Bronchial epithelial cell (primary cell): Measurements from ENCODE around the gene GPR15LG. TPM values are rescaled to one million over a fixed set of nuclear protein-coding genes. Genes with fewer than 3 reads are reported as not detected.

Experiments
- DNase-seq: peaks from one replicate; pipeline ENCODE4 v3.0.0-alpha.2; 2010; ENCODE audit warnings: low read depth
- FAIRE-seq: peaks from 2 replicates; lab custom pipeline; 2011; peaks lifted over from hg19 to GRCh38; lab: Jason Lieb, UNC
- H3K27me3 ChIP-seq: 2 replicates; pipeline ENCODE4 v1.5.1; 2011; ENCODE audit warnings: low read length; ENCODE audit not compliant: control insufficient read depth, insufficient read depth
- H3K36me3 ChIP-seq: 2 replicates; pipeline ENCODE4 v1.5.1; 2011; ENCODE audit warnings: low read length; ENCODE audit not compliant: control insufficient read depth, insufficient read depth
- H3K4me3 ChIP-seq: 2 replicates; pipeline ENCODE4 v1.5.1; 2011; ENCODE audit warnings: mild to moderate bottlenecking, low read depth, low read length, control low read depth
- total RNA-seq: library from RNA; depleted of rRNA; stranded (reverse); fragments of >200 nt; gene quantifications from 2 replicates; pipeline ENCODE4 v1.2.1, GENCODE V29; 2014
- TF ChIP-seq, protein P1 (sequence below): IDR thresholded peaks from 2 replicates; pipeline ENCODE4 v1.5.1; 2011; ENCODE audit warnings: mild to moderate bottlenecking, moderate library complexity, low read length, control low read depth, inconsistent platforms; ENCODE audit not compliant: insufficient read depth, severe bottlenecking

Gene GPR15LG
- total RNA-seq, 1 donor from 2014 or later = 0.53 TPM

DNA sequence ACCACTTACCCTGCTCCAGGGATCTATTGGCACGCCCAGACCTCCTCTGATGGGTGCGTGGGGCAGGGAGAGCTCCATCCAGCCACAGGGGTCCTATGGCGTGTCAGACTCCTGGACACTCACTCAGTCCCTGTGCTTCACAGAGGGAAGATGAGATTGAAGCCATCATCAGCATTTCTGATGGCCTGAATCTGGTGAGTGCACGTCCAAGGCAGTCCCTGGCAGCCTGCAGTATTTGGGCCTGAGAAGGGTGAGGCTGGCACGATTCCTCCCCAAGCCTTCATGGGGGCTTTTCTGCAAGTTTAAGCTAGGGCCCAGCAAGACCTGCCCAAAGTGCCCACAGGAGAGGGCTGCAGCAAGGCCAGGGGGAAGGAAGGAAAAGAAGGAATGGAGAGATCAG, 24.0 kb downstream of the GPR15LG start:
- FAIRE-seq = no peak
- TF ChIP-seq, protein P1, sequence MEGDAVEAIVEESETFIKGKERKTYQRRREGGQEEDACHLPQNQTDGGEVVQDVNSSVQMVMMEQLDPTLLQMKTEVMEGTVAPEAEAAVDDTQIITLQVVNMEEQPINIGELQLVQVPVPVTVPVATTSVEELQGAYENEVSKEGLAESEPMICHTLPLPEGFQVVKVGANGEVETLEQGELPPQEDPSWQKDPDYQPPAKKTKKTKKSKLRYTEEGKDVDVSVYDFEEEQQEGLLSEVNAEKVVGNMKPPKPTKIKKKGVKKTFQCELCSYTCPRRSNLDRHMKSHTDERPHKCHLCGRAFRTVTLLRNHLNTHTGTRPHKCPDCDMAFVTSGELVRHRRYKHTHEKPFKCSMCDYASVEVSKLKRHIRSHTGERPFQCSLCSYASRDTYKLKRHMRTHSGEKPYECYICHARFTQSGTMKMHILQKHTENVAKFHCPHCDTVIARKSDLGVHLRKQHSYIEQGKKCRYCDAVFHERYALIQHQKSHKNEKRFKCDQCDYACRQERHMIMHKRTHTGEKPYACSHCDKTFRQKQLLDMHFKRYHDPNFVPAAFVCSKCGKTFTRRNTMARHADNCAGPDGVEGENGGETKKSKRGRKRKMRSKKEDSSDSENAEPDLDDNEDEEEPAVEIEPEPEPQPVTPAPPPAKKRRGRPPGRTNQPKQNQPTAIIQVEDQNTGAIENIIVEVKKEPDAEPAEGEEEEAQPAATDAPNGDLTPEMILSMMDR = no peak
- Histone ChIP-seq H3K4me3 (no peak overlapping the region), H3K36me3 (peaks cover 1% of the 10 kb centered on the region), H3K27me3 (peaks cover 1% of the 10 kb centered on the region)
- no peak for DNase-seq

DNA sequence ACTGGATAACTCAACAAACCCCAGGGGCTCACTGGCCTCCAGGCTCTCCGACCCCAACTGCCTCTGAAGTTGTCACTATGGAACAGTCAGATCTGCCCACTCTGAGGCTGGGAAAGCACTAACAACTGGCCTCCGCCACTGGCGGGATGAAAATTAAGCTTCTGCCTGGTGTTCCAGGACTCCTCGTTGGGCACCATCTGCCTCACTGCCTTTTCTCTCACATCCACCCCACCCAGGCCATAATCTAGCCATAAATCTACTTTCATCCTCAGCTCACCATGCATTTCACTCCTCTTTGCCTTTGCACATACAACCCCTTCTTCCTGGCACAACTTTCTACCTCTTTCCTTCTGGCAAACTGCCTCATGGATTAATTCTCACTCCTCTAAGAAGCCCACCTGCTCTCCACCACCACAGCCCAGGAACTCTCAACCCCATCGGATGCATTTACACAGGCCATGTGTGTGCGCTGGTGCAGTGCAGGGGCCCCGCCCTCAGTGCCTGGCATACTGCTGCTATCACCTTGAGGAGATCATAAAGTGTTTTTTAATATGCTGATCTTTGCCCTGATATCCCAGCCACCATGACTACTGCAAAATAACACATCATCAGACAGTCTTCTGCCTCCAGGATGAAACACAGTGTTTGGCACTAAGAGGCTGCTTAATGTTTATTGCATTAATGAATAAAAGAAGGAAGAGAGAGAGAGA, 24.8 kb downstream of the GPR15LG start:
- DNase-seq = no peak
- Histone ChIP-seq H3K27me3 (peaks cover 1% of the 10 kb centered on the region), H3K36me3 (peaks cover 1% of the 10 kb centered on the region), H3K4me3 (no peak overlapping the region)
- peak; percentile 52 for FAIRE-seq
- TF ChIP-seq, protein P1 = no peak

DNA sequence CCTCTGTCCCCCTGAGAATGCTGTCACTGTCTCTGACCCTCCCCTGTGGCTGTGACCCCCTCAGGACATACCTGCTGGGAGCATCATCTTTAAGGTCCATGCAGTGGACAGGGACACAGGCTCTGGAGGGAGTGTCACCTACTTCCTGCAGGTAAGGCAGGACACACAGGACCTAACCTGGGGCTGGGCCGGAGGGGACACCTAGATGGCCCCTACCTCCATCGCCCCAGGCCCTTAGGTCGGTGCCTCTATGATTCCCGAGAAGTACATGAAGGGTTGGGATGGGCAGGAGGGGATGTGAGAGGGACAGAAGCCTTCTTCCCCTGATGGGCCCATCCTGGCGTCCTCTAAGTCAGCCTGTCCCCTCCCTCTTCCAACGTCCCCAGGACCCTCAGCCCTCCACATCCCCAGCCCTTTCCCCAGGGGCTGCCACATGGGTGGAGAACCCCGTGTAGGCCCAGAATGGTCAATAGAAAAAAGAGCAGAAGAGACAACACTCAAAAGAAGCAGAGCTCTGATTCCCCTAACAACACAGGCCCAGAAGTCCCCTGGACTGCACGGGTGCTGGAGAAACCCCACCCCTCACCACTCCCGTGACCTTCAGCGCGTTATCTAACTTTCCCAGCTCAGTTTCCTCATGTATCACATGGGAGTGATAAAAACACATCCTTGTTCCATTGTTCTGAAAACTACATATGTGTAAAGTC, 27.1 kb downstream of the GPR15LG start:
- no peaks in the 10 kb centered on the region for H3K27me3 ChIP-seq
- H3K4me3 ChIP-seq = no peak overlapping the region
- TF ChIP-seq, protein P1 = no peak
- no peak for DNase-seq
- H3K36me3 ChIP-seq = peaks cover 1% of the 10 kb centered on the region
- FAIRE-seq = no peak

DNA sequence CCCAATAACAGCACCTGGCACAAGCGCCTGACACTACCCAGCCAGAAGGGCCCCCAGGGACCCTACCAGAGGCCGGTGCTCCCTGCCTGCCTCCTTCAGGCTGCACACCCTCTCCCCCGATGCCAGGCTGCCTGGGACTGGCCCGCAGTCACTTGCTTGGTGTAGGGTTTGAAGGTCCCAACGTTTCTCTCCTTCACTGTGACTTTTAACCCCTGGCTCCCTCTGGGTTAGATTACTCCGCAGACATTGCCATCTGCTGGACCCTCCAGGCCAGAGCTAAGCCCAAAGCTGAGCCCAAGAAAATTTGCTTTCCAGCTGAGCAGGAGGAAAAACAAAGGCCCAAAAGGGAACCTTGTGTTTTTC, 27.6 kb downstream of the GPR15LG start:
- no peak for FAIRE-seq
- no peaks in the 10 kb centered on the region for H3K27me3 ChIP-seq
- TF ChIP-seq, protein P1 = no peak
- DNase-seq = no peak
- peaks cover 1% of the 10 kb centered on the region for H3K36me3 ChIP-seq
- no peak overlapping the region for H3K4me3 ChIP-seq

DNA sequence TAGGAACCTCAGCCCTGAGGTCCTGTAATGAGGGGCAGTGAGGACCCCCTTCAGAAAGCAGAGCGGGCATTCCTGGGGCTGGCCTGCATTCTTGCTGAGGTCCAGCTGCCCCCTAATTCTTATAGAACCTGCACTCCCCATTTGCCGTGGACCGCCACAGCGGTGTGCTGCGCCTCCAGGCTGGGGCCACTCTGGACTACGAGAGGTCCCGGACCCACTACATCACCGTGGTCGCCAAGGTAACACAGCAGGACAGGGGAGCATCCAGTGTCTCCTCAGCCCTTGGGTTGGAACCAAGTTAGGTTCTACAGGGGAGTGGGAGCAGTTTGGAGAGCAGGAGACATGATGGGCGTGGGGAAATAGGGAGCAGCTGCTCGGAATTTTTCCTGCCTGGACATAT, 28.1 kb downstream of the GPR15LG start:
- TF ChIP-seq, protein P1 = no peak
- Histone ChIP-seq H3K36me3 (peaks cover 1% of the 10 kb centered on the region), H3K4me3 (no peak overlapping the region), H3K27me3 (no peaks in the 10 kb centered on the region)
- no peak for DNase-seq
- no peak for FAIRE-seq
